ENCODE data around the gene LRRN4CL.
"Not testable (repeated sequence)": the region's sequence is repeated elsewhere in the genome, so short reads cannot be mapped to it uniquely, and the experiment has no call there.

The LRRN4CL gene

DNA sequence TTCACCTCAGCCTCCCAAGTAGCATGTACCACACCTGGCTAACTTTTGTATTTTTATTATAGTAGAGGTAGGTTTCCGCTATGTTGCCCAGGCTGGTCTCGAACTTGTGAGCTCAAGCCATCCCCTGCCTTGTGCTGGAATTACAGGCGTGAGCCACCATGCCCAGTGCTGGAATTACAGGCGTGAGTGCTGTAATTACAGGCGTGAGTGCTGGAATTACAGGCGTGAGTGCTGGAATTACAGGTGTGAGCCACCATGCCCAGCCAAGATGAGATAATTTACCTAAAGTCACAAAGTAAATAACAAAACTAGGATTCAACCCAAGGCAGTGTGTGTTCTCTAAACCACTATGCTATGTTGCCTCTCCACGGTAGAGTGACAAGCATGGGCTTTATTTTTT lies 6.8 kb downstream of the LRRN4CL start:
- FAIRE-seq, result no peak
- DNase-seq (ENCODE audit: insufficient read length), result no peak
- TF ChIP-seq TAF1 (IDR thresholded peaks at IDR 0.05; ENCODE audit: borderline replicate concordance, low read depth, low read length), result no peak
- TF ChIP-seq POLR2A (IDR thresholded peaks at IDR 0.05; ENCODE audit: low read depth, low read length), result no peak
- TF ChIP-seq POLR2AphosphoS5 (IDR thresholded peaks at IDR 0.05; ENCODE audit: low read depth, low read length), result no peak

DNA sequence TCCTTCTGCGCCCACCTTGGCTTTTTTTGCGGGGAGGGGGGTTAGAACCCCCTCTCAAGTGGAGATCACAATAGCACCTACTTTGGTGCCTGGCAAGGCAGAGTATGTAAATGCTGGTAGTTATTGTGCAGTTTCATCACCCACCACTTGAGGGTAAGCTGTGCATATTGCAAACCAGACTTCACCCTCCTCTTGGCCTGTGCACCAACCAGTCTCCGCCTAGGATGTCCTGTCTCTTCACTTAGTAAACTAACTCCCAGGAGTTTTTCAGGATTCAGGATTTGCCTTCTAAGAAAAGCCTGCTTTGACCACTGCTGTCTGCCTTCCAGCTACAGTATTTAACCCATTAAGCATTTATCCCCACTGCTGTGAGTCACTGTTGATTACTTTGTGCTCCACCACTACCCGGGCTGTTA lies 8.5 kb downstream of the LRRN4CL start:
- FAIRE-seq (peak; percentile 85), DNase-seq (ENCODE audit: insufficient read length) (no peak)
- no peak for TF ChIP-seq TAF1 (IDR thresholded peaks at IDR 0.05; ENCODE audit: borderline replicate concordance, low read depth, low read length)
- no peak for TF ChIP-seq POLR2A (IDR thresholded peaks at IDR 0.05; ENCODE audit: low read depth, low read length)
- no peak for TF ChIP-seq POLR2AphosphoS5 (IDR thresholded peaks at IDR 0.05; ENCODE audit: low read depth, low read length)

DNA sequence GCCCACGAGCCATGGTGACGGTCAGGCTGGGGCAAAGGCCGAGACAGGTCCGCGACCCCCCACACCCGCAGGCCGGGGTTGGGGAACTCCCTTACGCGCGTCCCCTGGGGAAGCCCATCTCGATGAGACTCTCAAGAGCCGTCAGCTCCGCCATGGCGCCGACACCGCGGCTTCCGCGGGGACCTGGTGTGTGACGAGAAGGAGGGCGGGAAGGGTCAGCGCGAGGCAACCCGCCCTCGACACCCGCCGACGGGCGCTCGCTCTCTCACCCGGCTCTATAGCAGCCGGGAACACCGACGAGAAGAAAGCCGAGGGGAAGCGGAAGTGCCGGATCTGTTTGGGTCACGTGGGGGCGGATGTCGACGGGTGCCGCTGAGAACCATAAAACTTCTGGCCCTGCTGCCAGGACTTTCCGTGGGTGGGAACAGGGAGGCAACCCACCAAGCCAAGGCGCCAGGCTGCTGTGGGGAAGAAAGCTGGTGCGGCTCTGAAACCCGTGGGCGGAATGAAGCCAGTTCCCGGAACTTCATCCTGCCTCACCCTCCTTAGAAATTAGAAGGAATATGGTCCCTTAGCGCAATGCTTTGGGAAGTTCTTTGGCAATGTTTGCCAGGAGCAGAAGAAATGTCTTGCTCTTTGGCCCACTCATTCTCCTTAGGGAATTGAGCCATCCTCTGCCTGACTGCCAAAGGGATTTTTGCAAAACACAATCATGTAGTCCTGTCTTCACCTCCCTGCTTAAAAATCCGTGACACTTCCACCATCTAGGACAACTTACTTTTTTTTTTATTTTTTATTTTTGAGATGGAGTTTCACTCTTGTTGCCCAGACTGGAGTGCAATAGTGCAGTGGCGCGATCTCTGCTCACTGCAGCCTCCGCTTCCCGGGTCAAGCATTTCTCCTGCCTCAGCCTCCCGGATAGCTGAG lies 10.3 kb downstream of the LRRN4CL start, which contains the start of gene UBXN1:
Gene UBXN1 (minus strand): TSS at position 304 of the 927 bp plus-strand sequence. CDS start 150 bp downstream, at position 154.
- peak; percentile 80 for FAIRE-seq
- DNase-seq (ENCODE audit: insufficient read length), result peak; percentile 91
- peak; percentile 91; the same call in 1 of the 2 replicates for TF ChIP-seq POLR2A (IDR thresholded peaks at IDR 0.05; ENCODE audit: low read depth, low read length)
- TF ChIP-seq TAF1 (IDR thresholded peaks at IDR 0.05; ENCODE audit: borderline replicate concordance, low read depth, low read length), result peak; percentile 73
- peak; percentile 93 for TF ChIP-seq POLR2AphosphoS5 (IDR thresholded peaks at IDR 0.05; ENCODE audit: low read depth, low read length)

DNA sequence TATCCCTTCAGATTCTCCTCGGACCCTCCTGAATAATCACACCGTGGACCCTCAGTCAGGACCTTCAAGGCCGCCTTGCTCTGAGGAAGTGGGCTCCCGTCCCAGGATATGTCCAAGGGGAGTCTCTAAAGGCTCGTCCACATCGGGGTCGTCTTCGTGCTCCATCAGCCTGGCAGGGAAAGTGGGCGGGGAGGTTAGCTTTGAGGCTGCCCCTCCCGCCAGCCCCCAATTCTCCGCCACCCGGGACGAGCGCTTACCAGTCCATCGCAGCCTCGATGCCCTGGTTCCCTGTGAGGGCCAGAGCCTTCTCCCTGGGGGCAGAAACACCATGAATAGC lies 10.9 kb downstream of the LRRN4CL start:
- no peak for DNase-seq (ENCODE audit: insufficient read length)
- TF ChIP-seq TAF1 (IDR thresholded peaks at IDR 0.05; ENCODE audit: borderline replicate concordance, low read depth, low read length), result no peak
- TF ChIP-seq POLR2A (IDR thresholded peaks at IDR 0.05; ENCODE audit: low read depth, low read length), result no peak
- TF ChIP-seq POLR2AphosphoS5 (IDR thresholded peaks at IDR 0.05; ENCODE audit: low read depth, low read length), result no peak
- no peak for FAIRE-seq

DNA sequence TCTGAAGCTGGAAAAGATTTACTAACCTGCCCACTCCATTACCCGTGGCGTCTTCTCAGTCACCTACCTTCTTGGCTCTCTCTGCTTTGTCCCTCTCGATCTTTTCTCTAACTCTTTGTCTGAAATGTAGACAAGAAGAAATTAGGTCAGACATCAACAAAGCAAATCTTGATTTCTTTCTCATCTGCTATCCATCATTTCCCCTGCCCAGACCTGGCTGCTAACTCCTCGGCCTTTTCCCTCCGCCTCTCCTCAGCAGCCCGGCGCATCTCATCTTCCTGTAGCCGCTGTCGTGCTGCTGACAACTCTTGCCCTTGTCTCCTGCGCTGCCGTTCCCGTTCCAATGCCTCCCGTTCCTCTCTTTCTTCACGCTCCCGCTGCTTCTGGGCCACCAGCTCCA lies 11.6 kb downstream of the LRRN4CL start:
- FAIRE-seq (no peak), DNase-seq (ENCODE audit: insufficient read length) (no peak)
- TF ChIP-seq TAF1 (IDR thresholded peaks at IDR 0.05; ENCODE audit: borderline replicate concordance, low read depth, low read length), result no peak
- TF ChIP-seq POLR2AphosphoS5 (IDR thresholded peaks at IDR 0.05; ENCODE audit: low read depth, low read length), result no peak
- no peak for TF ChIP-seq POLR2A (IDR thresholded peaks at IDR 0.05; ENCODE audit: low read depth, low read length)

DNA sequence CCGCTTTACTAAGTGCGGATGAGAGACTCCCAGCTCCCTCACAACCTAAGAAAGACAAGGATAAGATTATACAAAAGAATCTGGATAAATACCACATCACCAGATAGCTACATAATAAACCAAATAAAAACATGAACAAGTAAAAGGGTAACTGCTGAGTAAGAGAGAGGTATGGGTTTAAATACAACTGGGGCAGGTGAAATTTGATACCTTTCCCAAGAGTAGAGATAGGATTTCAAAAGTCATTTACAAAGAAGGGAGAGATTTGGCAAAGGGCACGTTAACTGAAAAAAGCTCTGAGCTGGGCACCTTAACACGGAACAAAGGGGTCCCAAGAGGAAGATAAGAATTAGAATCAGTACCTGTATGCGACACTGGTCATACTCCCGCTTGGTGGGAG lies 12.2 kb downstream of the LRRN4CL start:
- no peak for FAIRE-seq
- TF ChIP-seq TAF1 (IDR thresholded peaks at IDR 0.05; ENCODE audit: borderline replicate concordance, low read depth, low read length) (no peak), POLR2AphosphoS5 (IDR thresholded peaks at IDR 0.05; ENCODE audit: low read depth, low read length) (no peak), POLR2A (IDR thresholded peaks at IDR 0.05; ENCODE audit: low read depth, low read length) (no peak)
- no peak for DNase-seq (ENCODE audit: insufficient read length)

DNA sequence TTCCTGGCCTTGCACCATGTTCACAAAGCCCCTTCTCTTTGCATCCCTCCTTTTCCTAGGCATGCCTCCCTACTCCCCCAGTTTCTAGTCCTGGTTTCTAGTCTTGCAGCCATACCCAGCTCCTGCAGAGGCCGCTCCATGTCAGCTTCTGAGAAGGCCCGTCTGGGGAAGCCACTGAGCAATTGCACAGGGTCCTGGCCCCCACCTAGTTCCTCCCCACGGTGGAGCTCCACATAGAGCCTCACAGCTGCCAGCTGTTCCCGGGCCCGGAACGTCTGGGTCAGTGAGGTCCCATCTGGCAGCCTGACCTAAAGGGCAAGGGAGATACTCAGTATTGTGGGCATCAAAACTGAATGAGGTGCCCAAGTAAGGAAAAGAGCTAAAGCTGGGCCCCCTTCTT lies 12.6 kb downstream of the LRRN4CL start:
- DNase-seq (ENCODE audit: insufficient read length) (no peak), FAIRE-seq (no peak)
- no peak for TF ChIP-seq TAF1 (IDR thresholded peaks at IDR 0.05; ENCODE audit: borderline replicate concordance, low read depth, low read length)
- TF ChIP-seq POLR2AphosphoS5 (IDR thresholded peaks at IDR 0.05; ENCODE audit: low read depth, low read length), result no peak
- TF ChIP-seq POLR2A (IDR thresholded peaks at IDR 0.05; ENCODE audit: low read depth, low read length), result no peak

DNA sequence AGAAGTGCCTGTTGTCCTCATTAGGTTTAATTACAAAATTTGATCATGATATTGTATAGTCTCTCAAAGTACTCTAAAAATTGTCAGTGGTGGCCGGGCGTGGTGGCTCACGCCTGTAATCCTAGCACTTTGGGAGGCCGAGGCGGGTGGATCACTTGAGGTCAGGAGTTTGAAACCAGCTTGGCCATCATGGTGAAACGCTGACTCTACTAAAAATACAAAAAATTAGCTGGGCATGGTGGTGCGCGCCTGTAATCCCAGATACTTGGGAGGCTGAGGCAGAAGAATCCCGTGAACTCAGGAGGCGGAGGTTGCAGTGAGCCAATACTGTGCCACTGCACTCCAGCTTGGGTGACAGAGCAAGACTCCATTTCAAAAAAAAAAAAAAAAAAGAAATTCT lies 13.9 kb downstream of the LRRN4CL start:
- not testable (repeated sequence) for FAIRE-seq; DNase-seq (ENCODE audit: insufficient read length)

DNA sequence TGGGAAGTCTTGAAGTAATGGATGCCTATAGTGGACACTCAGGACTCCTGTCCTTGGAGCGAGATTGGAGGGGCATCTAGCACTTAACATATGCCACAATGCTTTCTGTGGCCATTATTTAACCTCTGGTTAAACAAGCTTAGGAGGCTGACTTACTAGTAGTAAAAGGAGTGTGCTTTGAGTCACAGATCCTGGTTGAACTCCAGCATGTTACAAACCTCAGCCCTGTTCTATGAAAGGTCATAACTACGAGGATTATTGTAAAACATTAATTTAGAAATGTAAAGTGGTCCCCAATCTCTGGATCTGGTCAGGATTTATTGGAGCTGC lies 16.2 kb downstream of the LRRN4CL start:
- DNase-seq (ENCODE audit: insufficient read length) (no peak), FAIRE-seq (no peak)

DNA sequence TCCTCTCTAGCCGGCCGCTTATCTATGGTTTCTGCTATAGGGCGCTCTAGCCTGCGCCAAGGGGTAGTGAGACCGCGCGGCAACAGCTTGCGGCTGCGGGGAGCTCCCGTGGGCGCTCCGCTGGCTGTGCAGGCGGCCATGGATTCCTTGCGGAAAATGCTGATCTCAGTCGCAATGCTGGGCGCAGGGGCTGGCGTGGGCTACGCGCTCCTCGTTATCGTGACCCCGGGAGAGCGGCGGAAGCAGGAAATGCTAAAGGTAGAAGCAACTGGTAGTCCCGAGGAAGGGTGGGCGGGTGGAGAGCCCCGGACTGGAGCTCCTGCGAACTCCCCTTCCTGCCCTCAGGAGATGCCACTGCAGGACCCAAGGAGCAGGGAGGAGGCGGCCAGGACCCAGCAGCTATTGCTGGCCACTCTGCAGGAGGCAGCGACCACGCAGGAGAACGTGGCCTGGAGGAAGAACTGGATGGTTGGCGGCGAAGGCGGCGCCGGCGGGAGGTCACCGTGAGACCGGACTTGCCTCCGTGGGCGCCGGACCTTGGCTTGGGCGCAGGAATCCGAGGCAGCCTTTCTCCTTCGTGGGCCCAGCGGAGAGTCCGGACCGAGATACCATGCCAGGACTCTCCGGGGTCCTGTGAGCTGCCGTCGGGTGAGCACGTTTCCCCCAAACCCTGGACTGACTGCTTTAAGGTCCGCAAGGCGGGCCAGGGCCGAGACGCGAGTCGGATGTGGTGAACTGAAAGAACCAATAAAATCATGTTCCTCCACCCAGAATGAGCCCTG lies 17.5 kb downstream of the LRRN4CL start, which contains the start of the genes LBHD1 and UQCC3:
Gene LBHD1 (minus strand): TSS at position 660 of the 782 bp plus-strand sequence. CDS start 2,236 bp downstream, outside the sequence.
Gene UQCC3 (plus strand): TSS at position 66 of the 782 bp plus-strand sequence. CDS start 73 bp downstream, at position 139.
- DNase-seq (ENCODE audit: insufficient read length), result peak; percentile 78
- FAIRE-seq, result peak; percentile 80
- TF ChIP-seq TAF1 (IDR thresholded peaks at IDR 0.05; ENCODE audit: borderline replicate concordance, low read depth, low read length) (peak; percentile 70), POLR2A (IDR thresholded peaks at IDR 0.05; ENCODE audit: low read depth, low read length) (peak; percentile 79), POLR2AphosphoS5 (IDR thresholded peaks at IDR 0.05; ENCODE audit: low read depth, low read length) (peak; percentile 80)

More for the DNA sequence above, 16.2 kb downstream of the LRRN4CL start:
- TF ChIP-seq TAF1 (IDR thresholded peaks at IDR 0.05; ENCODE audit: borderline replicate concordance, low read depth, low read length), result no peak

DNA sequence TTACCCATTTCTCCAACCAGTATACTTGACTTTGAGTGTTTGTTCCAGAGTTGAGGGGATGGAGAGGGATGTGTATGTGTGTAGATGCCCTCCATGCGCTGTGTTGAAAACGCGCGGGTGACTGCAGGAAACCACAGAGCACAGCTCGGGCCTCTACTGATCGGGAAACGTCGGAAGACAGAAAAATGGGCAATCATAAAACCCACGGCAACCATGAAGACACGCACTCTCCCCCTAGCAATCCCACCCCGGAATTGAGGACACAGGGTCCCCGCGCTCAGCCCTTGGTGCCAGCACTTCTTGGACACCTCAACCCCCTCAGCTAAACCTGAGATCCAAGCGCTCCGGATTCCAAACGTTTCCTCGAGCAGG lies 18.1 kb downstream of the LRRN4CL start:
- FAIRE-seq, result no peak
- no peak for DNase-seq (ENCODE audit: insufficient read length)
- no peak for TF ChIP-seq POLR2A (IDR thresholded peaks at IDR 0.05; ENCODE audit: low read depth, low read length)
- no peak for TF ChIP-seq POLR2AphosphoS5 (IDR thresholded peaks at IDR 0.05; ENCODE audit: low read depth, low read length)
- no peak for TF ChIP-seq TAF1 (IDR thresholded peaks at IDR 0.05; ENCODE audit: borderline replicate concordance, low read depth, low read length)

All from GM12892 (cell line).